Parathyroid adenoma (tissue), 2 donors: ENCODE measurements around the gene SSC5D.

Experiments used
- H2AFZ ChIP-seq: fragments of 300-600 bp; sonication (generic); one replicate; pipeline ENCODE4 v1.7.0; 2017; ENCODE audit warnings: antibody characterized with exemption, mild to moderate bottlenecking
- H3K27ac ChIP-seq: fragments of 300-600 bp; sonication (generic); one replicate; pipeline ENCODE4 v1.7.0; 2017
- H3K27me3 ChIP-seq: fragments of 300-600 bp; sonication (generic); one replicate; pipeline ENCODE4 v1.7.0; 2017; ENCODE audit warnings: low read length; ENCODE audit not compliant: control insufficient read depth, insufficient read depth
- H3K36me3 ChIP-seq: fragments of 300-600 bp; sonication (generic); one replicate; pipeline ENCODE4 v1.7.0; 2017; ENCODE audit warnings: low read length; ENCODE audit not compliant: control insufficient read depth, insufficient read depth
- H3K4me1 ChIP-seq: fragments of 300-600 bp; sonication (generic); one replicate; pipeline ENCODE4 v1.7.0; 2017; ENCODE audit warnings: control low read depth
- H3K4me2 ChIP-seq: fragments of 300-600 bp; sonication (generic); one replicate; pipeline ENCODE4 v1.7.0; 2017; ENCODE audit warnings: low read length
- H3K4me3 ChIP-seq: fragments of 300-600 bp; sonication (generic); one replicate; pipeline ENCODE4 v1.7.0; 2017; ENCODE audit warnings: low read depth, low read length
- H3K79me2 ChIP-seq: fragments of 300-600 bp; sonication (generic); one replicate; pipeline ENCODE4 v1.7.0; 2017; ENCODE audit warnings: control low read depth
- H3K9ac ChIP-seq: fragments of 300-600 bp; sonication (generic); one replicate; pipeline ENCODE4 v1.7.0; 2017; ENCODE audit warnings: mild to moderate bottlenecking
- H3K9me3 ChIP-seq: fragments of 300-600 bp; sonication (generic); one replicate; pipeline ENCODE4 v1.7.0; 2017; ENCODE audit warnings: low read length; ENCODE audit not compliant: control insufficient read depth
- TF ChIP-seq, protein P1 (sequence below): fragments of 300-600 bp; sonication (generic); IDR thresholded peaks from one replicate; pipeline ENCODE4 v1.7.0; 2017; ENCODE audit warnings: antibody characterized with exemption, mild to moderate bottlenecking
- donor health status: primary hyperparathyroidism.

Gene SSC5D

DNA sequence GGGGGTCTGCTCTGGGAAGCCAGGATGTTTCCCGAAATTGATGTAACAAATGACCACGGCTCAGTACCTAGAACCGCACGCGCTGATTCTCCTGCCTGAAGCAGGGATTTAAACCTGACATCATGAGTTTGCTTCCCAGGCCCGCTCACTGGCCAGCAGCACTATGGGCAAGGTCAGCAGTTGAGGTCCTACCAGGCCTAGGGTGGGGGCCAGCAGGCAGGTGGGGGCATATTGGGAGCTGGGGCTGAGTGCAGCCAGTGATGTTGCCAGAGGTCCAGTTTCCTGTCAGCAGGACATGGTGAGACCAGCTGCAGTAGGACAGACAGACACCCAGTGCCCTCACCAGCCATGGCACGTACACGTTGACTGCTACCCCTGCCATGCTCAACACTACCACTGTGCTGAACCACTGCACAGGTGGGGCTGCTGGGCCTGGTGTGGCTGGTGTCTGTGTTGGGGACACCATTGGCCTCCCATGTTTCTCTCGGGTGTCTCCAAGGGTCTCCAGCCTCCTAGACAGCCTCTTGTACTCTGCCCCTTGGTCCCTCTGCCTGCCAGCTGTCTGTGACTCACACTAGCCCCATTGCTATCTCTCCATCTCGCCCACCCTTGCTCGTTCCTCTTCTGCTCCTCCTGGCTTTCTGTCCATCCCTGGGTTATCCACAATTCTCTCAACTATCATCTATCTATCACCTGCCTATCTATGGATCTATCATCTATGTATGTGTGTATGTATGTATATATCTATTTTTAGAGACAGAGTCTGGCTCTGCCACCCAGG lies 22.6 kb upstream of the SSC5D start:
- Histone ChIP-seq H3K27me3 (no peaks in the 10 kb centered on the region), H2AFZ (no peak overlapping the region), H3K79me2 (no peaks in the 10 kb centered on the region), H3K9me3 (no peaks in the 10 kb centered on the region), H3K4me3 (no peak overlapping the region), H3K9ac (no peak overlapping the region), H3K27ac (no peak overlapping the region), H3K4me2 (no peak overlapping the region), H3K4me1 (peaks cover 6% of the 10 kb centered on the region), H3K36me3 (no peaks in the 10 kb centered on the region)
- TF ChIP-seq, protein P1, sequence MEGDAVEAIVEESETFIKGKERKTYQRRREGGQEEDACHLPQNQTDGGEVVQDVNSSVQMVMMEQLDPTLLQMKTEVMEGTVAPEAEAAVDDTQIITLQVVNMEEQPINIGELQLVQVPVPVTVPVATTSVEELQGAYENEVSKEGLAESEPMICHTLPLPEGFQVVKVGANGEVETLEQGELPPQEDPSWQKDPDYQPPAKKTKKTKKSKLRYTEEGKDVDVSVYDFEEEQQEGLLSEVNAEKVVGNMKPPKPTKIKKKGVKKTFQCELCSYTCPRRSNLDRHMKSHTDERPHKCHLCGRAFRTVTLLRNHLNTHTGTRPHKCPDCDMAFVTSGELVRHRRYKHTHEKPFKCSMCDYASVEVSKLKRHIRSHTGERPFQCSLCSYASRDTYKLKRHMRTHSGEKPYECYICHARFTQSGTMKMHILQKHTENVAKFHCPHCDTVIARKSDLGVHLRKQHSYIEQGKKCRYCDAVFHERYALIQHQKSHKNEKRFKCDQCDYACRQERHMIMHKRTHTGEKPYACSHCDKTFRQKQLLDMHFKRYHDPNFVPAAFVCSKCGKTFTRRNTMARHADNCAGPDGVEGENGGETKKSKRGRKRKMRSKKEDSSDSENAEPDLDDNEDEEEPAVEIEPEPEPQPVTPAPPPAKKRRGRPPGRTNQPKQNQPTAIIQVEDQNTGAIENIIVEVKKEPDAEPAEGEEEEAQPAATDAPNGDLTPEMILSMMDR, result no peak

DNA sequence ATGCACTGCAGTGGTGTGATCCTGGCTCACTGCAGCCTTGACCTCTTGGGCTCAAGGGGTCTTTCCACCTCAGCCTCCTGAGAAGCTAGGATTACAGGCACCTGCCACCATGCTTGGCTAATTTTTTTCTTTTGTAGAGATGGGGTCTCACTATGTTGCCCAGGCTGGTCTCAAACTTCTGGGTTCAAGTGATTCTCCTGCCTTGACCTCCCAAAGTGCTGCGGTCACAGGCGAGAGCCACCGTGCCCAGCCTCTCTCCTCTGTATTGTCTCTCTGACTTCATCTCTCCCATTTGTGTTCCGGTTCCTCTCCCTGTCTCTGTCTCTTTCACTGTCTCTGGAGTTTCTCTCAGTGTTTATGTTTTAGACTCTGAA lies 22.0 kb upstream of the SSC5D start:
- H2AFZ ChIP-seq, result no peak overlapping the region
- peaks cover 6% of the 10 kb centered on the region for H3K4me1 ChIP-seq
- no peak overlapping the region for H3K9ac ChIP-seq
- H3K27me3 ChIP-seq, result no peaks in the 10 kb centered on the region
- H3K36me3 ChIP-seq, result no peaks in the 10 kb centered on the region
- no peaks in the 10 kb centered on the region for H3K9me3 ChIP-seq
- H3K4me2 ChIP-seq, result no peak overlapping the region
- H3K79me2 ChIP-seq, result no peaks in the 10 kb centered on the region
- no peak overlapping the region for H3K27ac ChIP-seq
- H3K4me3 ChIP-seq, result no peak overlapping the region
- TF ChIP-seq, protein P1, result no peak

DNA sequence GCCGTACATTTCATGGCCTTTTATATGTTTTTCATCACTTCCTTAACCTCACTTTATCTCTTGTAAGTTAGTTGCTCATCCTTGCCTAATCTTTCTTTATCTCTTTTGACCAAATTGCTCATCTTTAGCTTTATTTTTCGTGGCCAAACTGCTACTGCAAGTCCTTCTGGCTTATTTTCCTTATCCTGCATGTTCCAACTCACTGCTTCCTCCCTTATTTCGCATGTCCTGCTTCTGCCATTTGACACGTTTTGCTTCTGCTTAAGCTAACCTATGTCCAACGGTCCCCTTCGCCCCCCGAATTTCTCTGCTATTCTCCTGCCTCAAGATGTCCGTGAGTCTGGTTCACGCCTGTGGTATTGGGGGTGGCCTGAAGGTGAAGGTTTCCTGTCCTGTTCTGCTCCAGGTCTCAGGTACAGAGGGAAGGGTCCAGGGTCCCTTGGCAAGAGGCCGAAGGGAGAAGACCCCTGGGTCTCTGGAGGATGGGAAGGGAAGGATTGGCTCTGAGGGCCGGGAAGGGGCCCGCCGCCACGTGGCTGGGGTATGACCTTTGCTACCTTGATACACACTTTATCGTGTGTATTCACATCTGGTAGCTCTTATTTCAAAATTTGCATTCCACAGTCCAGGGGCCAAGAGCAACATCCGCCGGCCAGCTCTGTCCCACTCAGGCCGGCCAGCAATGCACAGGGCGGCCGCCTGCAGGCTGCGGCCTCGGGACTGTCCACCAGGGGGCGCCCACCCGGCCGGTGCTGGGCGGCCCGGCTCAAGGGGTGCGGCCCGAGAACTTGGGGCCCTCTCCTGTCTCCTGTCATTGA lies 20.8 kb upstream of the SSC5D start:
- no peaks in the 10 kb centered on the region for H3K79me2 ChIP-seq
- no peaks in the 10 kb centered on the region for H3K9me3 ChIP-seq
- no peak overlapping the region for H3K9ac ChIP-seq
- H3K4me3 ChIP-seq, result no peak overlapping the region
- H2AFZ ChIP-seq, result peak overlapping the region; percentile 27
- no peak overlapping the region for H3K27ac ChIP-seq
- H3K36me3 ChIP-seq, result no peaks in the 10 kb centered on the region
- peaks cover 6% of the 10 kb centered on the region for H3K4me1 ChIP-seq
- H3K27me3 ChIP-seq, result no peaks in the 10 kb centered on the region
- TF ChIP-seq, protein P1, result peak; percentile 99
- no peak overlapping the region for H3K4me2 ChIP-seq

DNA sequence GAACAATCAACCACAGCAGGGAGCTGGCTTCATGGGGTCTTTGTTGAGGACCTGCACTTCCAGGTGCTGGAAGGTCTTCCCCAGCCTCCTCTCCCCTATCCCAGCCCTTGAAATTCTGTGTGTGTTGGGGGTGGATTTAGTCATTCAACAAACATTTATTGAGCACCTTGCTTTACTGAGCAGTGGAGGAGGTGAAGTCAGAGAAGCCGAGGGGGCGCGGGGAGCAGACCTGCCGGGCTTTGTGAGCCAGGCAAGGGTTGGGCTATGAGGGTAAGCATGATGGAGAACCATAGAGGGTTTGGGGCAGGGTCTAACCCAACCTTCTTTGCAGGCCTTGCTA lies 20.2 kb upstream of the SSC5D start:
- no peaks in the 10 kb centered on the region for H3K9me3 ChIP-seq
- no peaks in the 10 kb centered on the region for H3K36me3 ChIP-seq
- H3K27ac ChIP-seq, result no peak overlapping the region
- no peak overlapping the region for H3K4me3 ChIP-seq
- TF ChIP-seq, protein P1, result no peak
- H3K4me1 ChIP-seq, result peaks cover 6% of the 10 kb centered on the region
- H3K79me2 ChIP-seq, result no peaks in the 10 kb centered on the region
- no peaks in the 10 kb centered on the region for H3K27me3 ChIP-seq
- no peak overlapping the region for H3K9ac ChIP-seq
- H3K4me2 ChIP-seq, result no peak overlapping the region
- H2AFZ ChIP-seq, result peak overlapping the region; percentile 27
